Measurements from ENCODE around the gene QRSL1.
A peak's percentile ranks its signal among the peaks of the same experiment; 100 is the strongest.
"Not testable (repeated sequence)": the region's sequence is repeated elsewhere in the genome, so short reads cannot be mapped to it uniquely, and the experiment has no call there.

Gene QRSL1

DNA sequence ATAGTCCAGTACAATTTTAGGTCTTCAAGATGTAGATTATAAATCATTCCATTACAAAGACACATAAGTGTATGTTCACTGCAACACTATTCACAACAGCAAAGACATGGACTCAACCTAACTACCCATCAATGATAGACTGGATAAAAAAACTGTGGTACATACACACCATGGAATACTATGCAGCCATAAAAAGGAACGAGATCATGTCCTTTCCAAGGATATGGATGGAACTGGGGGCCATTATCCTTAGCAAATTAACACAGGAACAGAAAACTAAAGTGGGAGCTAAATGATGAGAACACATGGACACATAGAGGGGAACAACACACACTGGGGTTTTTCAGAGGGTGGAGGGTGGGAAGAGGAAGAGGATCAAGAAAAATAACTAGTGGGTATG lies 6.3 kb upstream of the QRSL1 start:
- no peak for DNase-seq

DNA sequence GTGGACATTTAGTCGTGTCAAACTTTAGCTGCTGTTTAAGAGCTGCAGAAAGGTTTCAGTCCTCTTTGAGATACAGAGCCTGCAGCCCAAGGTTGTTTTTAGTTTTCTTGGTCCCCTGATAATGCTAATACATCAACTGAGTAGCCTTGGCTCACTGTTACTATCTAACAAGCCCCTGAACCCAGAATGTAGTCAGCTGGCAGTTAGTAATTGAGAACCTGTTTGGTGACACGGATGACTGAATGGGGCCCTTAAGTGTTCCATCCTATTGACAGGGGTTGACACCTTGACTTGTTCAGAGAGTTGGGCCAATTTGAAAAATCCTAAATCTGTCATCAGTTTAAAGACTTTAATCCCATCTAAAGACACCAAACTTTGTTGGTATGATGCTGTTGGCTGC lies 2.9 kb upstream of the QRSL1 start:
- DNase-seq = no peak

DNA sequence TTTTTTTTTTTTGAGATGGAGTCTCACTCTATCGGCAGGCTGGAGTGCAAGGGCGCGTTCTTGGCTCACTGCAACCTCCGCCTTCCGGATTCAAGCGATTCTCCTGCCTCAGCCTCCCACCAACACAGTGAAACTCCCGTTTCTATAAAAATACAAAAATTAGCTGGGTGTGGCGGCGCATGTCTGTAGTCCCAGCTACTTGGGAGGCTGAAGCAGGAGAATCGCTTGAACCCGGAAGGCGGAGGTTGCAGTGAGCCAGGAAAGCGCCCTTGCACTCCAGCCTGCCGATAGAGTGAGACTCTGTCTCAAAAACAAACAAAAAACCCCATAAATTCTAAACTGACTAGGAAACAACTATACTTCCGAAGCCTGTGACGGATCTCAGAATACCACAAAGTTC lies 1.6 kb upstream of the QRSL1 start:
- not testable (repeated sequence) for DNase-seq

DNA sequence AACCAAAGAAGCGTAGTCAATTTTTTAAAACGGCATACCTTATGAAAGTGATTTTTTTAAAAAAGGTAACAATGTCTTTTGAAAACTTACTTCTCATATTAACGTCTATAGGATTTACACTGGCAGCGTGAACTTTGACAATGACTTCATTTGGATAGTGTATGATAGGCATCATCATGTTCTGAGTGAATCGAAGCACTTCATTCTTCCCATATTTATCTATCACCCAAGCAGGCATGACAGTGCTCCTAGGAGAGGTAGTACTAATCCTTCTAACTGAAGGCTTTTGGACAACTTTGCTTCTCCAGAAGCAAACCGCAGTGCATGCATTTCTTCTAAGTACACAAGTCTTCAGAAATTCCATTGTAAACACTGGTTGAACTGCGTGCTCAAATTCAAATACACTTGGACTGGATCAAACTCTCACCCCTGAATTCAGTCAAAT lies 698 bp upstream of the QRSL1 start:
- DNase-seq = peak in 3 of 56 donors; percentile 24 to 31 (median 30)

DNA sequence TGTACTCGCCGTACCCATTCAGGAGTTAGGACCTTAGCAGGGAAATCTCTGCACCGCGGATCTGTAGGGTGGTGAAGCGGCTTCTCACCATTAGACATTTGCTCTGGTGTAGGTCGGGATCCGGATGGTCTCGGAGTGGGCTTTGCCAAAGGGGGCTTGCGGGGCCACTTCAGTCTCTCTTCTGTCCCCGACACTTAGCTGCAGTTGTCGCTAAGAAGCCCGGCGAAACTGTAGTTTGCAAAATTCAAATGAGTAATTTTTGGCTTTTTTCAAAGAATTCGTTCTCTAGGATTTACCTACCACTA lies 433 bp downstream of the QRSL1 start:
- DNase-seq = no peak

DNA sequence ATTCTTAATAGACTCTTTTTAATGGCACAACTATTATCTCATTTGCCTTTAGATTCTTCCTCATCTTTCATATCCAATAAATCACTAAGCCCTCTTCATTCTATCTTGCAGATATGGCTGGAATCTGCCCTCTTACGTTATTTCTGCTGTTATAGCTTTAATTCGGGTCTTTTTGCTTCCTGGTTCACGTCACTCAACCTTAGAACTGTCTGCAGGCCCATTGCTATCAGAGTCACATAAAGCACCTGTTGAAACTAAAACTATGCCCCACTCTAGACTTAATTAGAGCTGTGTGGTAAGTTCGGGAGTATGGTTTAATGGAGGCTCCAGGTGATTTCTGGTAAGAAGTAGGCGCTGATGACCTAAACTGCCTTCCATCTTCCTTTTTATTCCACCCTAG lies 988 bp downstream of the QRSL1 start:
- no peak for DNase-seq

DNA sequence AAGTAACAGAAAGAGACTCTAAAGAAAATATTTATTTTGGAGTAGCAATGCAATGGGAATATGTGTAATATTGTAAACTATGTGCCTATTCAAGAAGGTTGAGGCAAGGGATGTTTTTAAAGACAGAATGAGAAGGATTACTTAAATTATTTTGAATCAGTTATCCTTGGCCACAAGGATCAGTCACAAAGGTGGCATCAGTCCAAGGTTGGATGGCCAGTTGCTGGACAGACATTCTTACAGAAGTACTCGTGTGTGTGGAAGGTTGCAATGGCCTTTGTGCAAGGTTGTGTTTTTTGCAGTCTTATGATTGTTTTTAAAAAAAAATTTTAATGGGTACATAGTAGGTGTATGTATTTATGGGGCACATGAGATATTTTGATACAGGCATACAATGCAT lies 2.0 kb downstream of the QRSL1 start:
- DNase-seq = no peak

DNA sequence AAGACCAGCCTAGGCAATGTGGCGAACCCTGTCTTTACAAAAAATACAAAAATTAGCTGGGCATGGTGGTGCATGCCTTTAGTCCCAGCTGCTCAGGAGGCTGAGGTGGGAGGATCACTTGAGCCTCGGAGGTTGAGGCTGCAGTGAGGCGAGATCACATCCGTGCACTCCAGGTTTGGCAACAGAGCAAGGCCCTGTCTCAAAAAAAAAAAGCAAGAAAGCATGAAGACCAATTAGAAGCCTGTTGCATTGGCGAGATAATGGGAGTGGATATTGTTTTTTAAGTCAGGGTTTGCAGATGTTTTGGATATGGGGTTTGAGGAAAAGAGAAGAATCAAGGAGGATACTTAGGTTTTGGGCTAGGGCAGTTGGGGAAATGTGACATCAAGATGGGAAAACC lies 5.2 kb downstream of the QRSL1 start:
- DNase-seq = no peak

DNA sequence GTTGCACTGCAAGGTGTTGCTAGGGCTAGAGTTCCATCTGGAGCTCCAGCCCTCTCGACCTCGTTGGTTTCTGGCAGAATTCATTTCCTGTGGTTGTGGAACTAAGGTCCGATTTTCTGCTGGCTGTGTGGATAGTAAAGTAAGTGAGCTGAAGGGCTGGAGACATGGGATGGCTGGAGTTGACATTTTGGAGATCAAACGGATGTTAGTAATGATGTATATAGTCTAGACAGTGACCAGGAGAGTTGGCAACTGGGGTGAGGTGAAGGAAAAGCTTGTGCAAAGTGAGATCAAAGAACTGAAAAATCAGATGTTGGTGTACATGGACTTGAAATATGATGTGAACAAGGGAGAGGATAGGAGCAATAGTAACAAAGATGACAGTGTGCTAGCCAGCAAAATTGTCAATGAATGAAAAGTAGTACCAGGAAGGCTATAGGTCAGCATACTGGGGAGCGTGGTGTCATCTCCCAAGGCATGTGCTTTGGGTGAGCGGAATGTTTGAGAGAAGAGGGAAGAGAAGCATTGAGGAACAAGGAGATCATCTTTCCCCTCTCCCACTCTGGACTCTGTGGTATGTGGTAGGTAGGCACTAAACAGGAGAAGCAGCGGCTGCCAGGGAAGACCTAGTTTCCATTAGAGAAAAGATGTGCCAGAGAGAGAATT lies 7.8 kb downstream of the QRSL1 start:
- DNase-seq = no peak

DNA sequence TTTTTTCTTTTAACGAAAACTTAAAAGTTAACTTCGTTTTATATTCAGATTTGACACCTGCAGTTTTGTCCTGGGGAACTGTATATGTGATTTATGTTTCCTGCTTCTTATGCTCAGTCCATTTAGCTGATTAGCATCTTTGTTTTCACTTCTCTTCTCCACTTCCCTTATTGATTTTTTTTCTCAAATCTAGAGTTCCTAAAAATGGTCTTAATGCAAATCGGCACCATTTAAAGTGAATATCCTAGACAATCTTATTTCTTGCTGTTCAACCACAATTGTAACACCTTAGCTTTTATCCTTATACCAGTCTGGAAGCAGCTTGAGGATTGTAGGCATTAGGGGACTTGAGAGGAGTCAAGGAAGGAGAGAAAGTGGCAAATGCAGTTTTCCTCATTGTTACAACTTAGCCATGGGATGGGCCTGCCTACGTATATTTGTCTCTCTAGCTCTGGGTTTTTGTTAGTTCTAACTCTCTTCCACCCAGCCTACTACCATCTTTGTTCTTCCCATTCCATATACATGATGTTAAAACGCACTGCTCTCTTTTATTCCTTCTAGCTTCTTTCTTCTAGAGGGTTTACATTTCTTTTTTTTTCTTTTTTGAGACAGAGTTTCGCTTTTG lies 8.5 kb downstream of the QRSL1 start:
- no peak for DNase-seq

DNA sequence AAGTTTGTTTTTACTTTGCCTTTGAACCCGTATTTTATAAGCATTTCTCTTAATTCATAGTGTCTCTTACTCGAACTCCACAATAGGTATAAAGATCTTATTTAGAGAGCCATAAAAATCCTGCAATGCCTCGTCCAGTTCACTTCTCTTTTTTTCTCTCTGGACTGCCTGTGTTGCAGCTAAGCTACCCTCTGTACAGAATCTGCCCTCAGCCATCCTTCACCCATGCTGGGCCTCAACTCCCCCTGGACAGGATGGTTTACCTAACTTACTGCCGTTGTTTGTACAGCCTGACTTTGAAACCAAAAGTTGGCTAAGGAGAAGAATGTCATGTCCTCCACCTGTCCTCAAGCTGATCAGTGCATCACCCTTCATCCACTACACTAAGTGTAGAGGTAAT lies 10.4 kb downstream of the QRSL1 start:
- DNase-seq = no peak

DNA sequence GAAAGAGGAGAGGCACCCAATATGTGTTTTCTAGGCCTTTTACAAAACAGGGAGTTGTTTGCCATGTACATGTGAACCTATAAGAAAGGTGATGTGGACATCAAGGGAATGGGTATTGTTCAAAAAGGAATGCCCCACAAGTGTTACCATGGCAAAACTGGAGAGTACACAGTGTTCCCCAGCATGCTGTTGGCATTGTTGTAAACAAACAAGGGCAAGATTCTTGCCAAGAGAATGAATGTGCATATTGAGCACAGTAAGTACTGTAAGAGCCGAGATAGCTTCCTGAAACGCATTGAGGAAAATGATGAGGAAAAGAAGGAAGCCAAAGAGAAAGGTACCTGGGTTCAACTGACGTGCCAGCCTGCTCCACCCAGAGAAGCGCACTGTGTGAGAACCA lies 13.1 kb downstream of the QRSL1 start:
- no peak for DNase-seq

DNA sequence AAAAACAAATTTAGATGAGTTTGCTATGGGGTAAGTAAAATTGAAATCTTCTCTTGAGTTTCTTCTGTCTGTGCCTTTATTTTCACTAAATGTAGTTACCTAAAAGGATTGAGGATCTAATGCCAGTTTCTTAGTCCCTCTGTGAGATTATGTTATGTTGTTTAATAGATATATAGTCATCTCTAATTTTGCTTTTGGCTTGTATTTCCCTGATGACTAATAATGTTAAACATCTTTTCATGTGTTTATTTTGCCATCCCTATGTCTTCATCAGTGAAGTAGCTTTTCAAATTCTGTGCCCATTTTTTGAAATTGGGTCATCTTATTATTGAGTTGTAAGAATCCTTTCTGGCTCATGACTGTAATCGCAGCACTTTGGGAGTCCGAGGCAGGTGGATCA lies 13.7 kb downstream of the QRSL1 start:
- no peak for DNase-seq

DNA sequence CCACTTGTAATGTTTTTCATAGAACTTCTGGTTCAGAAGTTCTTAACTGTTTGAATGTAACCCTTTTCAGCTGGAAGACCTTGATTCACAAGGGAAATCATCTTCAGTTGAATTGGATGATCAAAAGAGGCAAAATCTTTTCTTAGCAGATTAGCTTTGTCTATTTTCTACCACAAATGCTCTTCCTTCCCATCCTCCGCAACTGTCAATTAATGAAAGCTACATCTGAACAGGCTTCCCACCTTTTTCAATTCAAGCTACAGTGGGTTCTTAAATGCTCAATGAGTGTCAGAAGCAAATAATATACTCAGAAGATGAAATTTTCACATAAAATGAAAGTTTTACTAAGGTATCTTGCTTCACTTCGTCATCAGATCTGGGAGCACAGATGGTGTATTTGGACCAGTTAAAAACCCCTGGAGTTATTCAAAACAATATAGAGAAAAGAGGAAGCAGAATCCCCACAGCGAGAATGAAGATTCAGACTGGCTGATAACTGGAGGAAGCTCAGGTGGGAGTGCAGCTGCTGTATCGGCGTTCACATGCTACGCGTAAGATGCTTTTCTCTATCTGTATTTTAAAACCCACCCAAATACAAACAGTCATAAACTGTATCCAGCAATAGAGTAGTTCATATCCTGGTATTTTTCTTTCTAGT lies 19.4 kb downstream of the QRSL1 start:
- DNase-seq = no peak

DNA sequence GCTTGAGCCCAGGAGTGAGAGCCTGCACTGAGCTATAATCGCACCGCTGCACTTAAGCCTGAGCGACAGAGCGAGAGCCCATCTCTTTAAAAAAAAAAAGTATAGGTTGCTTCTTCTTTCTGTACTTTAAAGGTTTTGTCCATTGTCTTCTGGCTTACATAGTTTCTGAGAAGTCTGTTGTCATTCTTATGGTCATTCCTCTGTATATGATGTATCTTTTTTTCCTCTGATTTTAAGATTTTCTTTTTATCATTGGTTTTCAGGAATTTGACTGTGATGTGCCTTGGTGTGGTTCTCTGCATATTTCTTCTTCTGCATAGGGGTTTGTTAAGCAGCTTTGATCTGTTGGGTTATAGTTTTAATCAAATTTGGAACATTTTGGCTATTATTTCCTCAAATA lies 29.1 kb downstream of the QRSL1 start:
- DNase-seq = no peak

DNA sequence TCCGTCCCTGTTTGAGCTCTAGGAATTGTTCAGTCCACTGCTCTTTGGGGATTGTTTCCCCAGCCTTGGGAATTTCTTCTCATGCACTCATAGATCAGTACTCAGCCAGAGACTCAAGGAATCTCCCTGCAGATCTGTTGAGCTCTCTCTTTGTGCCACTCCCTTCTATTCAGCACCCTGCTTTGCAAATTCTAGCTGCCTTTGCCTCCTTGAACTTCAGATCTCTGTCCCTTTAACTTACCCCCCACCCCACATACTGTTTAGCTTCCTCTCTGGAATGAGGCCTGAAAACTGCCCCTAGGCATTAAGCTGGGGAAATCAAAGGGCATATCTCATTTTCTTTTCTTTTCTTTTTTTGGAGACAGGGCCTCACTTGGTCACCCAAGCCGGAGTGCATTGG lies 30.5 kb downstream of the QRSL1 start:
- DNase-seq = no peak

DNA sequence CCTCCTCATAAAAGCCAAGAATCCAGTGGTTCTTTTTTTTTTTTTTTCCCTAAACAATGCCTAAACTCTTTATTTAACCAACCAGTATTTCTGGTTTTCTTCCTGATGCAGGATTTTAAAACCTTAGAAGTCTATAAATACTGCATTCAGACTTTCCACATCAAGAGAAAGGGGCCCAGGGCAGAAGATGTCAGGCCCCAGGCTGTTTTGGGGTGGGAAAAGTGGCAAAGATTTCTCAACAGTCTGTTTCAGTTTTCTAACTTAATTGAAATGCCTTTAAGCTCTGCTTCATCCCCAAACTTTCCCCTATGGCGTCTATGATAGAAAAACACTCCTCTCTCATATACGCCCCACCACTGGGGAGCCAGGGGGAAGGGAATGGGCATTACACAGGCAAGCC lies 33.1 kb downstream of the QRSL1 start:
- no peak for DNase-seq

DNA sequence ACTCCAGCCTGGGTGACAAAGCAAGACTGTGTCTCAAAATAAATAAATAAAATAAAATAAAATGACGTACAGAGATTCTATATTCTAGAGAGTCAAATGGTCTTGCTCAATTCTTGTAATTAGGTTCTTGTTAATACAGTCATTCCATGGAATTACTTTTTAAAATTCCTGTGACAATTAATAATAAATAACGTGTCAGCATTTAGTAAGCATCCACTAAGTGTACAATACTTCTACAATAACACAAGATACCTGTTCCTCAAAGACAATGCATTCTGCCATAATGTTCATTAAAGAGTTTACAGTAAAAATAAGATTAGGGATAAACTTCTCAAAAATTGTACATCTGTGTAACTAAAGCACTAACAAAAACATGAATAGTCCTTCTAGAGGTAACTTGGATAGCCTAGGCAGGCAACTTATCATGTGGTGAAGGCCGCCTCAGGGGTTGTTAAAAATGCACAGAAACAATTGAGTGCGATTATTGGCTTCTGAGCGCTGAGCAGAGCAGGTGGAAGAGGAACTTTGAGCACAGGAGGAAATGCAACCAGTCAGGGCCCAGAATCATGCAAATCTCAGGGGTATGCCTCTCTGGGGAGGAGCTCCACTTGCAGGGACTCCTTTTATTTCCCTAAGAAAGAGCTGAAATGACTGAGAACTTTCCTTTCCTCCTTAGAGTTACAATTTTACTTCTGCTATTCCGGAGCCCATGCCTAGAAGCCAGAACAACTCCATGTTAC lies 37.1 kb downstream of the QRSL1 start:
- DNase-seq = peak in 1 of 56 donors; percentile 4

DNA sequence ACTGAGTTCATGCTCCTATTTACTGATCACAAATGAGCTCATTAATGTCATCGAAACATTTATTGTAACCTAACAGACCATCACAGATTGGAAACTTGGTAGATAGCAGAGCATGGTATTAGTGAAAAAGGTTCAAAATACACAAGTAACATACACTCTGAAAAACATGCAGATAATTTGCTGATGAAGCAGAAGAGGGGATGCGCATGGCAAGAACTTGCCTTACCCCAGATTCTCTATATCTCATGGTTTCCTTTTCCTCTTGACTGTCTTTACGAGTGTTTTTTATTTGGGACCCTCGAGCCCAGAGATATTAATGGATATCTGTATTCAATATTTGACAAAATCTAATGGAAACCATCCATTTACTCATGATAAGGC lies 37.6 kb downstream of the QRSL1 start:
- no peak for DNase-seq

DNA sequence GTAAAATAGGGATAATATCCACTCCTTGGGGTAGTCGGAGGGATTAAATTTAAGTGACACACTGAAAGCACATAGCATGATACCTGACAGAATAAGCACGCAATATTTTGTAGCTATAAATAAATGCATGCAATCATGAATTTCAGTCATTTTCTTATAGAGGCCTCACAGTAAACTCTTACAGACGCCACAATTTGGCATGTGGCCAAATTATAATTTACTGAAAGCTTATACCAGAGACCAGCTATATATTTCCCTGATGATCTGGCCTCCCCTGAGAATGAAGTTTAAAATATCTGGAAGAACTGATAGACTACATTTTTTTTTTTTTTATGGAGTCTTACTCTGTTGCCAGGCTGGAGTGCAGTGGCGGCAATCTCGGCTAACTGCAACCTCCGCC lies 40.9 kb downstream of the QRSL1 start:
- no peak for DNase-seq

DNA sequence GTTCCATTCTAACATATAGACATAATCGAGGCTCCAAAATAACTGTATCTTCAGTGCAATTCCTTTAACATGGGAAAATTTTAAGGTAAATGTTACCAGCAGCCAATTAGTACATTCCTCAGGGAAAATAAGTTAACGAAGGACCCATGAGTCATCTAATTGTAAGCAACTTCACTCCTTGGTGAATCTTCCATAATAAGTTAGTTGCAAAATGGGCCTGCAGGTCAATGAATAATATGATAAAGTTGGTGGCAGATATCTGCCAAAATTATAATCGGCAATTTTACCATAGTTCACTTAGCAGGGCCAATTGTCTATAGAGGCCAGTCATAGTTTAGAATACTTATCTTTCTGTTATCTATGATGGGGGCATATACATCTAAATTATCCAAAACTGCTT lies 42.3 kb downstream of the QRSL1 start:
- DNase-seq = no peak

DNA sequence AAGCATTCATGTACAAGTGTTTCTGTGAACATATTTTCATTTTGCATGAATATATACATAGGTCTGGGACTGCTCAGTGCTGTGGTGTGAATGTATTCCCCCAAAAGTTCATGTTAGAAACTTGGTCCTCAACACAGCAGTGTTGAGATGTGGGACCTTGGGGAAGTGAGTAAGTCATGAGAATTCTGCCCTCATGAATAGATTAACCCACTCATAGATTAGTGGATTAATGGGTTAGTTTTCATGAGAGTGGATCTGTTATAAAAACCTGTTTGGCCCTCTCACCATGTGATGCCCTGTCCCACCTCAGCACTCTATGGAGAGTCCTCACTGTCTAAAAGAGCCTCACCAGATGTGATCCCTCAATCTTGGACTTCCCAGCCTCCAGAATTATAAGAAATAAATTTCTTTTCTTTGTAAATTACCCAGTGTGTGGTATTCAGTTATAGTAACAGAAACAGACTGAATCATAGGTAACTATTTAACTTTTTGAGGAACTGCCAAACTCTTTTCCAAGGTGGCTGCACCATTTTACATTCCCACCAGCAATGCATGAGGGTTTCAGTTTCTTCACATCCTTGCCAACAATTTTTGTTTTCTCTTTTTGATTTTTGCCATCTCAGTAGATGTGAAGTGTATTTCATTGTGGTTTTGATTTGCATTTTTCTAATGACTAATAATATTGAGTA lies 45.3 kb downstream of the QRSL1 start:
- no peak for DNase-seq
